Mucosa of descending colon (tissue), 3 donors: ENCODE results near the gene RER1. TPM values are rescaled to one million over a fixed set of nuclear protein-coding genes. Genes with fewer than 3 reads are reported as not detected.

Experiments used
- ATAC-seq: fragments of 200-7000 bp; cut with Tn5 transposase; one replicate; pipeline ENCODE4 v1.9.1; 2020; ENCODE audit warnings: mild to moderate bottlenecking, moderate library complexity
- DNase-seq, 3 donors: peaks; one replicate each; pipeline ENCODE4 v3.0.0-alpha.2; 2020
- H3K36me3 ChIP-seq: fragments of 200-600 bp; one replicate; pipeline ENCODE4 v1.8.0; 2021; ENCODE audit warnings: low read depth, mild to moderate bottlenecking
- H3K4me1 ChIP-seq: fragments of 200-600 bp; one replicate; pipeline ENCODE4 v1.8.0; 2021; ENCODE audit warnings: low read depth, mild to moderate bottlenecking
- H3K4me3 ChIP-seq: fragments of 200-600 bp; one replicate; pipeline ENCODE4 v1.8.0; 2021; ENCODE audit warnings: mild to moderate bottlenecking
- H3K9me3 ChIP-seq: fragments of 200-600 bp; one replicate; pipeline ENCODE4 v1.8.0; 2021; ENCODE audit warnings: mild to moderate bottlenecking
- CTCF ChIP-seq: fragments of 200-600 bp; IDR thresholded peaks from one replicate; pipeline ENCODE4 v1.8.0; 2022; ENCODE audit warnings: antibody characterized with exemption, mild to moderate bottlenecking
- intact Hi-C, 2 donors: fragments of 100-400 bp; cut with DNase I in 1 of 2; cut with micrococcal nuclease in 1 of 2; formaldehyde crosslinking; loops; one replicate each; pipeline versions ENCODE4 v1.11.0 to v1.11.1; 2022; cut with DNase I, micrococcal nuclease
- total RNA-seq, 3 donors: library from RNA; stranded (reverse); fragmentation: NEBNext Ultra II Directional in 2 of 3; extraction: Animal tissue kit (Norgen Biotek cat#: 25700) in 2 of 3; gene quantifications; one replicate each; pipeline versions ENCODE4 v1.2.1 to v1.2.4, GENCODE V29; 2021 to 2023
- donor health status: DM: no; HTN: no; CAD: no; lungs with moderate emphysema.
- donor health status: DM: no; HTN: no; CAD: no.
- donor health status: DM: no; HTN: yes; CAD: no.

The RER1 gene
- total RNA-seq, 3 donors from 2014 or later: 151 to 217 (median 193) TPM

- no peaks in the 10 kb centered on the region for H3K4me1 ChIP-seq
- ATAC-seq (no peak), DNase-seq (no peak)
- no peak for TF ChIP-seq CTCF
- H3K4me3 ChIP-seq: no peak overlapping the region
- H3K9me3 ChIP-seq: no peaks in the 10 kb centered on the region
- H3K36me3 ChIP-seq: no peaks in the 10 kb centered on the region
- intact Hi-C loops: no loop called here
These were observed 54.8 kb downstream of the RER1 start for GRCh38 chr1:2446394-2446793.

DNA sequence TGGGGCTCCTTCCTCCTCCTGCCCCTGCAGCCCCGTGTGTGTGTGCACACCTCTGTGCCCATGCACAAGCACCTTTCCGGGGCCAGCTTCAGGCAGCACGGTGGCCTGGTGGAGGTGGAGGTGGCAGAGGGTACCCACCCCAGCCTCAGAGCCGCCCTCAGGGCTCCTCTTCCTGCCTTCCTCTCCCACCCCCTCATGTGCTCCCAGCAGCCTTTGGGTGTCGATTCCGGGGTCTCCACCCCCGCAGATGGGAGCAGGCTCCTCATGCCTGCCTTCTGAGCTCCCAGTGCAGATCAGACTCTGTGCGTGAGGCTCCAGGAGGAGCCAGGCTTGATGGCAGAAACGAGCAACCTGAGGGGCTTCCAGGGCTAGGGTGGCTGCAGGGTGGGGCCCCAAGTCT is 55.2 kb downstream of the RER1 start:
- ATAC-seq (no peak), DNase-seq (no peak)
- no peak for TF ChIP-seq CTCF
- Histone ChIP-seq H3K9me3 (no peaks in the 10 kb centered on the region), H3K4me1 (no peaks in the 10 kb centered on the region), H3K36me3 (no peaks in the 10 kb centered on the region), H3K4me3 (no peak overlapping the region)
- intact Hi-C loops: no loop called here

GRCh38 chr1:2447276-2448097 is 55.8 kb downstream of the RER1 start:
- ATAC-seq (no peak), DNase-seq (no peak)
- TF ChIP-seq CTCF: no peak
- no peaks in the 10 kb centered on the region for H3K36me3 ChIP-seq
- H3K4me1 ChIP-seq: no peaks in the 10 kb centered on the region
- H3K9me3 ChIP-seq: no peaks in the 10 kb centered on the region
- intact Hi-C loops: no loop called here
- no peak overlapping the region for H3K4me3 ChIP-seq

DNA sequence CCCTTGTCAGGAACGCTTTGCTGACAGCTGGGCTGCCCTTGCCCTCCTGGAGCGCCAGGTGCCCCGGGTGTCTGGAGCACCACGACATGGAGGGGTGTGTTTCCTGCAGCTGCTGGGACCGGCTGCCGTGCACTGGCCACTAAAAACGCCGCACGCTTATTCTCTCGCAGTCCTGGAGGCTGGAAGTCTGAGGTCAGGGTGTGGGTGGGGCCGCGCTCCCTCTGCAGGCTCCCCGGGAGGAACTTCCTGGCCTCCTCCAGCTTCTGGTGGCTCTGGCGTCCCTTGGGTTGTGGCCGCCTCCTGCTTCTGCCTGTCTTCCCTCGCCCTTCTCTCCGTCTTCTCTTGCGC is 56.4 kb downstream of the RER1 start:
- ATAC-seq: peak; percentile 53
- Histone ChIP-seq H3K9me3 (no peaks in the 10 kb centered on the region), H3K36me3 (no peaks in the 10 kb centered on the region), H3K4me1 (no peaks in the 10 kb centered on the region), H3K4me3 (no peak overlapping the region)
- intact Hi-C loops: no loop called here
- no peak for TF ChIP-seq CTCF
- DNase-seq: no peak

GRCh38 chr1:2449636-2450454 is 58.2 kb downstream of the RER1 start:
- intact Hi-C loops: no loop called here
- no peak overlapping the region for H3K4me3 ChIP-seq
- DNase-seq (no peak), ATAC-seq (no peak)
- no peaks in the 10 kb centered on the region for H3K36me3 ChIP-seq
- TF ChIP-seq CTCF: no peak
- H3K9me3 ChIP-seq: no peaks in the 10 kb centered on the region
- no peaks in the 10 kb centered on the region for H3K4me1 ChIP-seq
